Left ventricle myocardium inferior (tissue), 1 donor: ENCODE measurements around the gene ERVV-1. TPM values are rescaled to one million over a fixed set of nuclear protein-coding genes. Genes with fewer than 3 reads are reported as not detected.
"Not testable (repeated sequence)": the region's sequence is repeated elsewhere in the genome, so short reads cannot be mapped to it uniquely, and the experiment has no call there.

ENCODE experiments used
- DNase-seq: peaks from one replicate; pipeline ENCODE4 v3.0.0-alpha.2; 2020
- H3K27ac ChIP-seq: fragments of 200-600 bp; replicated peaks from 2 replicates; pipeline ENCODE4 v1.8.0; 2021
- H3K27me3 ChIP-seq: fragments of 200-600 bp; 2 replicates; pipeline ENCODE4 v1.8.0; 2021; ENCODE audit warnings: low read depth
- H3K36me3 ChIP-seq: fragments of 200-600 bp; 2 replicates; pipeline ENCODE4 v1.8.0; 2021
- H3K4me1 ChIP-seq: fragments of 200-600 bp; 2 replicates; pipeline ENCODE4 v1.8.0; 2021
- H3K4me3 ChIP-seq: fragments of 200-600 bp; 2 replicates; pipeline ENCODE4 v1.8.0; 2021; ENCODE audit warnings: mild to moderate bottlenecking, moderate library complexity
- H3K9me3 ChIP-seq: fragments of 200-600 bp; replicated peaks from 2 replicates; pipeline ENCODE4 v1.8.0; 2021
- intact Hi-C: fragments of 100-400 bp; cut with micrococcal nuclease; formaldehyde crosslinking; loops from one replicate; pipeline ENCODE4 v1.11.0; 2022
- total RNA-seq: library from RNA; stranded (reverse); fragmentation: NEBNext Ultra II Directional; extraction: Animal tissue kit (Norgen Biotek cat#: 25700); gene quantifications from one replicate; pipeline ENCODE4 v1.2.1, GENCODE V29; 2021
- TF ChIP-seq, protein P1 (sequence below): fragments of 200-600 bp; IDR thresholded peaks from 2 replicates; pipeline ENCODE4 v1.8.0; 2021; ENCODE audit warnings: antibody characterized with exemption, mild to moderate bottlenecking, borderline replicate concordance
- donor health status: DM: no; HTN: yes; CAD: no; lungs with severe emphysema.

Gene ERVV-1
- total RNA-seq, 1 donor from 2014 or later: 0.11 TPM

DNA sequence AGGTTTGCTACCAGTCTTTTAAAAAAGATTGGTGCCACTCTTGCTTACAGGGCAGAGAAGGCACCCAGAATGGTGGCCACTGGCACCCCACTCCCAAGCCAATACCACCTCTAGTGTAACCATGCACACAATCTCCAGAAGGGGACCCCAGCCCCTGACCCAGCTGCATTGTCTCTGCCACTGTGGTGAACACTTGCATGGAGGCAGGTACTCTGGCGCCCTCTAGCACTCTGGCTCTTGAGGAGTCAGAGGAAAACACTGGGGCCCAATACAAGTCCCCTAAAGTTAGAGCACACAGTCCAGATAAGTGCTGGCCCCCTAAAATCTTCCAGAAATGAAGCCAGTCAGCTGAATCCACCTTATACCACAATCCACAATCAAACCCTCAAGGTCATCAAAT is 6.0 kb downstream of the ERVV-1 start:
- Histone ChIP-seq H3K27ac (no peak overlapping the region), H3K27me3 (no peaks in the 10 kb centered on the region), H3K4me3 (no peak overlapping the region), H3K9me3 (peaks cover 12% of the 10 kb centered on the region), H3K4me1 (no peaks in the 10 kb centered on the region), H3K36me3 (no peaks in the 10 kb centered on the region)
- TF ChIP-seq, protein P1, sequence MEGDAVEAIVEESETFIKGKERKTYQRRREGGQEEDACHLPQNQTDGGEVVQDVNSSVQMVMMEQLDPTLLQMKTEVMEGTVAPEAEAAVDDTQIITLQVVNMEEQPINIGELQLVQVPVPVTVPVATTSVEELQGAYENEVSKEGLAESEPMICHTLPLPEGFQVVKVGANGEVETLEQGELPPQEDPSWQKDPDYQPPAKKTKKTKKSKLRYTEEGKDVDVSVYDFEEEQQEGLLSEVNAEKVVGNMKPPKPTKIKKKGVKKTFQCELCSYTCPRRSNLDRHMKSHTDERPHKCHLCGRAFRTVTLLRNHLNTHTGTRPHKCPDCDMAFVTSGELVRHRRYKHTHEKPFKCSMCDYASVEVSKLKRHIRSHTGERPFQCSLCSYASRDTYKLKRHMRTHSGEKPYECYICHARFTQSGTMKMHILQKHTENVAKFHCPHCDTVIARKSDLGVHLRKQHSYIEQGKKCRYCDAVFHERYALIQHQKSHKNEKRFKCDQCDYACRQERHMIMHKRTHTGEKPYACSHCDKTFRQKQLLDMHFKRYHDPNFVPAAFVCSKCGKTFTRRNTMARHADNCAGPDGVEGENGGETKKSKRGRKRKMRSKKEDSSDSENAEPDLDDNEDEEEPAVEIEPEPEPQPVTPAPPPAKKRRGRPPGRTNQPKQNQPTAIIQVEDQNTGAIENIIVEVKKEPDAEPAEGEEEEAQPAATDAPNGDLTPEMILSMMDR: no peak
- intact Hi-C loops: no loop called here
- DNase-seq: no peak

DNA sequence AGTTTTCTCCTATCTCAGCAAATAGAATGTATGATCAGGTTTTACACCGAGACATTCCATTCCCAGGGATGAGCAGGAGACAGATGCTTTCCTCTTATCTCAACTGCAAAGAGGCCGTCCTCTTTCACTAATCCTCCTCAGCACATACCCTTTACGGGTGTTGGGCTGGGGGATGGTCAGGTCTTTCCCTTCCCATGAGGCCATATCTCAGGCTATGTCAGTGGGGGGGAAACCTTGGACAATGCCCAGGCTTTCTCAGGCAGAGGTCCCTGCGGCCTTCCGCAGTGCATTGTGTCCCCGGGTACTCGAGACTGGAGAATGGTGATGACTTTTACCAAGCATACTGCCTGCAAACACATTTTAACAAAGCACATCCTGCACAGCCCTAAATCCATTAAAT is 14.6 kb downstream of the ERVV-1 start:
- H3K9me3 ChIP-seq, intact Hi-C loops, H3K36me3 ChIP-seq, DNase-seq, H3K27ac ChIP-seq, H3K4me3 ChIP-seq, H3K4me1 ChIP-seq: not testable (repeated sequence)
- peaks cover 21% of the 10 kb centered on the region for H3K27me3 ChIP-seq

DNA sequence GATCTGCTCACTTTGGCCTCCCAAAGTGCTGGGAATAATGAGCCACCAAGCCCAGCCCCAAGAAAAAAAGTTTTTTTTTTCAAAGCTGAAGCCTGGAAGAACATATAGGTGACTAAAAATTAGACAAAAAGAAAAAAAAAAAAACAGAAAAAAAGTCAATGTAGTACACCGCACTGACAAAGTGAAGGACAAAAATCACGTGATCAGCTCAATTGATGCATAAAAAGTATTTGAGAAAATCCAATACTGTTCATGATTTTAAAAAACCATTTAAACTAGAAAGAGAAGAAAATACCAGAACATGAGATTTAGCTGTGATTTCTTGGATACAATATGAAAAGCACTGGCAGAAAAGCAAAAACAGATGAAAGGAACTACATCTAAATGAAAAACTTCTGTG is 20.3 kb downstream of the ERVV-1 start:
- Histone ChIP-seq H3K27me3 (peaks cover 24% of the 10 kb centered on the region), H3K27ac (no peak overlapping the region), H3K36me3 (no peaks in the 10 kb centered on the region), H3K4me1 (no peaks in the 10 kb centered on the region), H3K9me3 (peaks cover 22% of the 10 kb centered on the region), H3K4me3 (no peak overlapping the region)
- intact Hi-C loops: no loop called here
- TF ChIP-seq, protein P1: no peak
- DNase-seq: no peak

DNA sequence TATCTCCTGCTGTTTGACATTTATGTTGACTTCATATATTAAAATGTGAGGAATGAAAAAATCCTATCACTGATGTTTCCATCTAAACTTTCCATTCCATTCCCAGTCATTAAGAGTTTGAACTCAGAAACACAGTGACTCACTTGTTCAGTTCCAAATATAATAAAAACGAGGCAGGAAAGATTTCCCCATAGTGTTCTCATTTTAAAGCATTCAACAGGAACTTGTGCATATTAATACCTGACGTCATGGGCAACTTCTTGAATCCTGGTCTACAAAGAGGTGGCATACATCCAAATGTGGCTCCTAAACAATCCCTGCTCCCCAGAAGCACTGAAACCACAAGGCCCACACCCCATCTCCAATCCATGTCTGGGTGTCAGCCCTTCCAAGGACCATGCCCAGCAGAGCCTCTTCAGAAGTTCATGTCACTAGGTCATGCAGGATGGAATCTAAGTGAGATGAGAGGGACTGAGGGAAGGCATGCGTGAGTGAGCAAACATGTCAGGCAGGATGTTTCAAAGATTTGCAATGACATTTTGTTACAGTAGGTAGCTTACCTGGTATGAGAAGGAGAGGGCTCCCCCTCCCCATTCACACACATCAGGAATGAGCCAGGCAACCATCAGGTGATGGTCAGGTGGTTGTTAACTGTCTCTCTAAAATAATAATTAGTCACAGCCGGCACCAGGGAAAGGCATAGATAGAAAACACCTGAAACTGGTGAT is 21.4 kb downstream of the ERVV-1 start:
- Histone ChIP-seq H3K36me3 (no peaks in the 10 kb centered on the region), H3K4me3 (no peak overlapping the region), H3K27me3 (peaks cover 30% of the 10 kb centered on the region), H3K4me1 (no peaks in the 10 kb centered on the region), H3K27ac (no peak overlapping the region), H3K9me3 (peaks cover 30% of the 10 kb centered on the region)
- DNase-seq: no peak
- intact Hi-C loops: no loop called here
- TF ChIP-seq, protein P1: no peak

DNA sequence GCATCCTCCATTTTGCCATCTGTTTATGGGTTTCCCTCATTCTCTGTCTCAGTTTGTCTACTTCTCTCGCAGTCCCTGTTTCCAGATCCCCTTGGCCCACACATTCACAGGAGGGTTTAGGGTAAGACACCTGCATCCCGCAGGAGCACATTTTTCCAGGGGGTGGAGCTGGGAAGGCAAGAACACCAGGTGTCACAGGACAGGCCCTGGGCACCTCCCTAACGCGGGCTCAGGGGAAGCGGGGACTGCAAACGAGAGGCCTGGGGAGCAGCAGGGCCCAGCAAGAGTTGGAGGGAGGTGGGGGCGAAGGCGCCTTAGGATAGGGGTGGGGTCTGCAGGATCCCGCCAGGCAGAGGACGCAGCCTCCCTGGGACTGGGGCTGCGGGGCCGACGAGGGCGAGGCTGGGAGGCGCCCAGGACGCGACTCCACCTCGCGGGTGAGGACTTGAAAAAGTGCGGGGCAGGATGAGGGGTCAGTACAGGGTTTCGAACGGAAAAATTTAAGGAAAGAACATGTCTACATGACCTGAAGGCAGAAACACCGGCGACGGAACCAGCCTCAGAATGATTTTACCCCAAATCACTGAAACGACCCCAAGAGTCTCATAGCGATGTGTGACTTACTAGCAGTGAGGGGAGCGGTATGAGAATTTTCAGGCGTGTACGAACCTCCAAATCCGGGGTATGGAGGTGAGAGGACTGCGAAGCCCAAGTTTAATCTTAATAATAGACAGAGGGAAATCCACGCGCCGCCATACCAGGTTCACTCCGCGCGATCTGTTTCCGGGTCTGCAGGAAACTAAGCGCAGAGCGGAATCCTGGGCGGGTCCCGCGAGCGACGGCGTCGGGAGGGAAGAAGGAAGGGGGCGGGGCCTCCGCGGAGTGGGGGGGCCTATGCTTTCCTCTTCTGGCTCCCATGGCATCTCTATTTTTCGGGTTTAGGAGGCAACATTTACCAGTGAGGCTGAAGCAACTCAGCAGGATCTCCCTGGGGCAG is 23.7 kb downstream of the ERVV-1 start:
- Histone ChIP-seq H3K27me3 (peaks cover 30% of the 10 kb centered on the region), H3K9me3 (peaks cover 35% of the 10 kb centered on the region), H3K4me3 (peak overlapping the region; percentile 59), H3K36me3 (no peaks in the 10 kb centered on the region), H3K4me1 (no peaks in the 10 kb centered on the region), H3K27ac (no peak overlapping the region)
- DNase-seq: peak; percentile 37
- TF ChIP-seq, protein P1: no peak
- intact Hi-C loops: no loop called here
